ENCODE measurements around the gene AGAP1.

- TF ChIP-seq, protein P1, sequence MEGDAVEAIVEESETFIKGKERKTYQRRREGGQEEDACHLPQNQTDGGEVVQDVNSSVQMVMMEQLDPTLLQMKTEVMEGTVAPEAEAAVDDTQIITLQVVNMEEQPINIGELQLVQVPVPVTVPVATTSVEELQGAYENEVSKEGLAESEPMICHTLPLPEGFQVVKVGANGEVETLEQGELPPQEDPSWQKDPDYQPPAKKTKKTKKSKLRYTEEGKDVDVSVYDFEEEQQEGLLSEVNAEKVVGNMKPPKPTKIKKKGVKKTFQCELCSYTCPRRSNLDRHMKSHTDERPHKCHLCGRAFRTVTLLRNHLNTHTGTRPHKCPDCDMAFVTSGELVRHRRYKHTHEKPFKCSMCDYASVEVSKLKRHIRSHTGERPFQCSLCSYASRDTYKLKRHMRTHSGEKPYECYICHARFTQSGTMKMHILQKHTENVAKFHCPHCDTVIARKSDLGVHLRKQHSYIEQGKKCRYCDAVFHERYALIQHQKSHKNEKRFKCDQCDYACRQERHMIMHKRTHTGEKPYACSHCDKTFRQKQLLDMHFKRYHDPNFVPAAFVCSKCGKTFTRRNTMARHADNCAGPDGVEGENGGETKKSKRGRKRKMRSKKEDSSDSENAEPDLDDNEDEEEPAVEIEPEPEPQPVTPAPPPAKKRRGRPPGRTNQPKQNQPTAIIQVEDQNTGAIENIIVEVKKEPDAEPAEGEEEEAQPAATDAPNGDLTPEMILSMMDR (IDR thresholded peaks at IDR 0.05) = no peak
- no peak for TF ChIP-seq POLR2A (IDR thresholded peaks at IDR 0.05)
Observed at GRCh38 chr2:235496239-235496621, 2.4 kb downstream of the AGAP1 start.

All from uterus (tissue), 2 donors.